NCI-H345 treated with DMSO at 0.1 percent for 48 hours (cell line): ENCODE results near the gene FKBP9.
A peak's percentile ranks its signal among the peaks of the same experiment; 100 is the strongest.
"Not testable (repeated sequence)": the region's sequence is repeated elsewhere in the genome, so short reads cannot be mapped to it uniquely, and the experiment has no call there.

Source experiments
- DNase-seq: peaks from one replicate; lab custom pipeline; 2025; ENCODE audit not compliant: unreplicated experiment; lab: John Stamatoyannopoulos, UW

The FKBP9 gene

DNA sequence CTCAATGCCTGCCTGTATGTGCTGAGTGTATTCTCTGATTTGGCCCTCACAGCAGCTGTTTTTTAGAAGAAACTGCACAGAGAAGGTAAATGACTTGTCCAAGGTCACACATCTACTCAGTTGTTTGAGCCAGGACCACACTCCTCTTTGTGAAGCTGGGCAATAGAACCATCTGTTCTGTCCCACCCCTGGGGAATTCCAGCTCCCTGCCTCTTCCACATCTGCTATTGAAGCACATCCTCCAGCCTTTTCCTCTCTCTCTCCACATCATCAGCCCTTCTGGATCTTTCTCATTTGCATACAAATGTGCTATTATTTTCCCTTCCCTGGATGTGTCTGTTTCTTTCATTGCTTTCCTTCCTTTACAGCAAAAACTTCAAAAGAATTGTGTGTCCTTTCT, 45.9 kb downstream of the FKBP9 start:
- DNase-seq: not testable (repeated sequence)

DNA sequence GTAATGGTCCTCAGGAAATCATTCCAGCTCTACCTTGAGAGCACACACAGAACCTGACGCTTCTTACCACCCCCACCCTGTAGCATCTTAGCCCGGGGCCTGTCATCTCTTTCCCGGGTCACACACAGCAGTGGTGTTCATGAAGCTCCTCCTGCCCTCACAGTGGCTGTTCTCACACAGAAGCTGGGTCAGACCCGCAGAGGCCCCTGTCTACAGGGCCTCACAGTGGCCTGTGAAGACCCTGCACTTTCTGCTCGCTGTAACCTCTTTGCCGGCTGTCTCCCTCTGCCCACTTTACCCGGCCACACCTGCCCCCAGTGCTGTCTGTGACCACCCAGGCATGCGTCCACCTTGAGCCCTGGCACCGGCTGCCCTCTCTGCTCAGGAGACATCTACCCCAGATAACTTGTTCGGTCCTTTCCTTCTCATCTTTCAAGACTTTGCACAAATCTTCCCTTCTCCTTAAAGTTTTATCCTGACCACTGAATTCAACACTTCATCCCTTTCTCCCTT, 46.9 kb downstream of the FKBP9 start:
- not testable (repeated sequence) for DNase-seq

DNA sequence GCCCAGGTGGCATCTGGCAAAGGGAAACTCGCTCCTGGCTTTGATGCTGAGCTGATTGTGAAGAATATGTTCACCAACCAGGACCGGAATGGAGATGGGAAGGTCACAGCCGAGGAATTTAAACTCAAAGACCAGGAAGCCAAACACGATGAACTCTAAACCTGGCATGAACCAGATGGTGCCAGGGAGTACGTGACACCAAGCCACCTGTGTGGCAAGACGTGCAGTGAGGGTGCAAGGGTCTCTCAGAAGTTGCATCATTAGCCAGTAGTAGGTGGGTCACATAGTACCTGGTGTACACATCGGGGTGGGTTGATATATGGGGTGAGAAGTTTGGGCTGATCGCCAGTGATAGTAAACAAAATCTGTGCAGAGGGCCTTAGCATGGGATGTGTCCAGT, 48.0 kb downstream of the FKBP9 start:
- DNase-seq: not testable (repeated sequence)

DNA sequence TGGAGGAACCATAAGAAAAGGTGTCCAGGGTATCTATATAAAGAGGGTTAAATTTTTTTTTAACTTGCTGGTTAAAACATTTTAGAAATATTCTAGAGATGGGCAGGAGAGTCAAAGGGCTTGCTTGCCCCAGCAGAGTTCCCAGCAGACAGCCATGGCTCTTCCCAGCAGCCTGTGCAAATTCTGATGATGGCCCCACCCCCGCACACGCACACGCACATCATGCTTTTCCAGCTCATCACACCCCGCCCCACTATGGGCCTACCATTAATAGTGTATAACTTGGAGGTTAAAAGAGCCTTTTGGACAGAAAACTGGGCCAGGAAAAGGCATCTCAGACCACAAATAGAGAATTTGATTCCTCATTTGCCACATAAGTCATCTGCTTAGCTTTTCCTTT, 48.5 kb downstream of the FKBP9 start:
- DNase-seq: not testable (repeated sequence)

DNA sequence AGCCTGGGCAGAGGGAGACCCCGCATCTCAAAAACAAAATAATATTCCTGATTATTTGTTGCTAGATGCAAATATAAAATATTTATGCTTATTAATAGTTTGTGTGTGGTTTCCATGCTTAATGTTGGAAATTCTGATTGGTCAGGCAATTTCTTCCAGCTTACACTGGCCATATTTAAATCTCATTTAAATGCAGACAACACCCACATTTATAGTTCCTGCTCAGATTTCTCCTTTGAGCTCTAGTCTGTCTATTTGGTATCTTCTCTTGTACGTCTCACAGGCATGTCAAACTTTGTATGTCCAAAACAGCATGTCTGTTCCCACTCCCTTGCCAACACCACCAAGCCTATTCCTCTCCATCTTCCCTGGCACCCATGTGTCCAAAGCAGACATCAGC, 52.5 kb downstream of the FKBP9 start:
- DNase-seq: no peak

DNA sequence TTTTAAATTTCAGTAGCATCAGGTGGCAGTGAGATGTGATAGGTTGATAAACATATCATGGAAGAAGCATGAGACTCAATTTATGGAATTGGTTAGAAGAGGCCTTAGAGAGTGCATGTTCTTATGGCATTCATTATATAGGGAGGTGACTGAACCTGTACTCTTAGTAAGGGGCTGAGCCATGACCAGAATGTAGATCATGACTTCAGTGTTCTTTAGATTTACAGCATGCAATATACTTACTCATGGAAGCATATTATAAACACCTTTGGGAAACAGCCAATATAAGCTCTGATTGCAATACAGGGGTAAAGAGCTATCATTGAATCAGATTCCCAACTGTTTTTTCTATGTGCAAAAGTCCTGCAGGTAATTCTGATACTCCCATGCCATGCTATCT, 55.1 kb downstream of the FKBP9 start:
- DNase-seq: no peak

DNA sequence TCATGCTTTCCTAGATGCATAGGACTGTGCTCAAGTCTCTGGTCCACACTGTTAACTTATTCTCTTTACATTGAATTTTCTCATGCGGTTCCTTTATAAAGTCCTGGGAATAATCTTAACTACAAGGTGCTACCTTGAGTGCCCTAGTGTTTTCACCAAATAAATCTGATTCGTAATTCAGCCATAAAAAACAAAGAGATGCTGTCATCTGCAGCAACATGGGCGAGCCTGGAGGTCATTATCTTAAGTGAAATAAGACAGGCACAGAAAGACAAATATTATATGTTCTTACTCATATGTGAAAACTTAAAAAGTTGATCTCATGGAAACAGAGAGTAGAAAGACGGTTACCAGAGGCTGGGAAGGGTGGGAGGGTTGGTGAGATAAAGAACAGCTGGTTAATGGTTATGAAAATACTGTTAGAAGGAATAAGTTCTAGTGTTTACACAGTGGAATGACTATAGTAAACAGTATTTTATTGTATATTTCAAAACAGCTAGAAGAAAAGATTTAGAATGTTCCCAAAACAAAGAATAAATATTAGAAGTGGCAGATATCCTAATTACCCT, 67.0 kb downstream of the FKBP9 start:
- no peak for DNase-seq

DNA sequence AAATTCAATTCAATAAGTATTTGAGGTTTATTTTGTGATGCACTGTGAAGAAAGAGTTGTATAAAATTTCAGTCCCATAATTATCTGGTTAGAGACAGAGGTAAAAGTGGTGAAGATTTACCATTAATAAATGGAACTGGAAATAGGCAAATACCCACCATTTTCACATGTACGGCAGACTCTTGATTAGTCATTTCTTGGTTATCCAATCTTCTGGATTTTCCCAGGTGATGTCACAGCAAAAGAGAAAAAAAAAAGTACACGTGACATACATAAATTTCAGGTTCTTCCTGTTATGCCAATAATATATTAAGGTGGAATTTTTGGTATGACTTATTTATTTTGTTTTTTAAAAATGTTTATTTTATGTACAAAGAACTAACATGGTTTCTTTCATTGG, 78.5 kb downstream of the FKBP9 start:
- no peak for DNase-seq

DNA sequence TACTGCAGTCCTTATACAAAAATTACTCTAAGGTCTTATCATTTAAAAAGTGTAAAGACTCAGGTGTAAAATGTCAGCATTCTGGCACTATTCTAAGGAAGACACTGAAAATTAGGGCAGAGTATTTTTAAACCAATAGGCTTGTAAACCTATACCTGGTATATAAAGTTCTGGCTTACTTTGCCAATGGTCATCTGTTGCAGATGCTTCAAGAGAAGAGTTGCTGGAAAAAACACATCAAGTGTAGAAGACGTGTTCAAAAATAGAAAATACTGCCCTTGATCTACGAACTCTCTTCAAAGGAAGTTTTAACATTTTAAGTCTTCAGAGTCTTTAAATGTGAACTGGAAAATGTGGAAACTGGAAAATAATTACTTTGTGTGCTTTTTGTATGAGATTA, 81.4 kb downstream of the FKBP9 start:
- DNase-seq: no peak

DNA sequence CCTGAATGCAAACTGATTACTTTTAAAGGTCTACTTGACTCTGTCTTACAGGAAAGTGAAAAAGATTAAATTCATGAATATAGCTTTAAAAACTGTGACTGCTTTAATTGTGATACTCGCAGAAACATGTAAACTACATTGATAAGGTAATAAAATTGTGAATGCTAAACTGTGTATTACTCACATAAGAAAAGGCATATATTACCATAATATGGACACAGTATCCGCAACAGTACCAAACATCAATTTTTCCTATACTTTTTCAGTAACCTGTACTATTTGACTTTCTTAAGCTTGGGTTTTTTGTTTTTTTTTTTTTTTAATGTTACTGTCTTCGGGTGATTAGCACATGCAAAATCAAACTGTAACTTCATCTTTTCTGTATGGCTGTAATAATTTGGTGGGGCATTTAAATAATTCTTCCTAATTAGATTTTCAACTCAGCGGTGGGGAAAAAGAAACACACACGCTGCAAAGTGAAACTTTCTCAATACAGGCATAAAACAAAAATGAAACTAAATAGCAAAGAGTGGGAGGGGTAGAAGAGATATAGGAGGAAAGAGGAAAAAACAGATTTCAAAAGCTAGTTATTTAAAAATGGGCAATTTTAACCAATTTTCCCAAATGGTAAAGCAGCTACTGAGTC, 82.1 kb downstream of the FKBP9 start:
- no peak for DNase-seq

DNA sequence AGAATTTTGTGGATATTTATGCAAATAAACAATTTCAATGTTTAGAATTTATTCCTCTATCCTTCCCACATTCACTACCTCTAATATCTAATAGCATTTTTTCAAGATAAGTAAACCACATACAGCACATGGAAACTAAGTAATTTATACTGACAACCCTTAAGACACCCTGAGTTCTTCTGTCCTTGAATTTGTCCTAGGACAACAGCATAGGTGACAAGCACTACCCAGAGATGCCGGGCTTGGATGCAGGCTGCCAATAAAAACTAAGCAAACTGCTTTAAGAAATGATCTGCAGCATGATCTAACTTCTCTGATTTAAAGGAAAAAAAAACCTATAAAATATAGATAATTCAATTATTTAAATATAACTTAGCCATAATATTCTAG, 82.7 kb downstream of the FKBP9 start:
- DNase-seq: no peak

DNA sequence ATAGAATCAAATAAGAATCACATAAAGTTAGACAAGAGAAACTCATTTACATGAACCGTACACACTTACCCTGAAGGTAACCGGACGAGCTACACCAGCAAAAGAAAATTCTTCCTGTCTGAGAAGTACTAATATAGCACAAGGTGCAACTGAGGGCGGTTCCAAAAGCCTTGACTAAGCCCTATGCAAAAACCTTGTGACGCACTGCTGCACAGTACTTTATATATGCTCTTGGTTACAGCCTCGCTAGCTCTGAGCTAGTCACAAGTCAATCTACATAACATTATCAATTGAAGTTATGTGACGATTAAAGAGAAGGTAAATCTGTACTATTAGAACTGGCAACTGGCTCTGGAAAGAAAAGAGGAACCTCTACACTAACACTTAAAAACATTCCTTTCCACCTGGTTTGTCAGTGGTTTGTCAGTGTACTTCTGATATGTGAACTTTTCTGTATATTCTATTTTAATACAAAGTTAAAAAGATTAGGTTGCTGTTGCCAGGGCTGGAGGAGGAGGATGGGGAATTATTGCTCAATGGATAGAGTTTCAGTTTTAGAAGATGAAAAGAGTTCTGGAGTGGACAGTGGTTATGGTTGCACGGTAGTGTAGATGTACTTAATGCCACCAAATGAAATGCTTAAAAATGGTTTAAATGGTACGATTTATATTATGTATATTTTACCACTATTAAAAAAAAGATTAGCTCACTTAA, 83.7 kb downstream of the FKBP9 start:
- DNase-seq: no peak

DNA sequence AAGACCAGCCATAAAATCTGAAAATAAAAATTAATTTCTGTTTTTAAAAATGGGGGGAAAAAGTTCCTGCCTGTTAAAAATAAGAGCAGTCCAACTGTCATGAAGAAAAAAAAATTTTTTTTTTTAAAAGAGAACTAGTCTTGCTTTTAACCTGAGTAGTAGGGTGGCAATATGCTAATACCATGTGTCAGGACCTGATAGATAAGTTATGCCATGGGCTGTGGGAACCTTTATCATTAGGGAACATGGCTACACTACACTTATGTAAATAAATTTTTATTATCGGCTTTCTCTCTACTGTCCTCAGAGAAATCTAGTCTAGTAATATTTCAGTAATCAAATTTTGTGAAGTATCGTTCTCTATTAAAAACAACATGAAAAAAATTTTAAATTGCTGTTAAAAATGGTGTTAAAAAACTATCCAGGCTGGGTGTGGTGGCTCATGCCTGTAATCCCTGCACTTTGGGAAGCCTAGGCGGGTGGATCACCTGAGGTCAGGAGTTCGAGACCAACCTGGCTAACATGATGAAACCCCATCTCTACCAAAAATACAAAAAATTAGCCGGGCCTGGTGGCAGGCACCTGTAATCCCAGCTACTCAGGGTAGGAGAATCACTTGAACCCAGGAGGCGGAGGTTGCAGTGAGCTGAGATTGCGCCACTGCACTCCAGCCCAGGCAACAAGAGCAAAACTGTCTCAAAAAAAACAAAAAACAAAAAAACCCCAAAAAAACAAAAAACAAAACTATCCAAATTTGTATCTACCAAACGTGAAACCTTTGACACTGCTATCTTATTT, 84.6 kb downstream of the FKBP9 start:
- no peak for DNase-seq

DNA sequence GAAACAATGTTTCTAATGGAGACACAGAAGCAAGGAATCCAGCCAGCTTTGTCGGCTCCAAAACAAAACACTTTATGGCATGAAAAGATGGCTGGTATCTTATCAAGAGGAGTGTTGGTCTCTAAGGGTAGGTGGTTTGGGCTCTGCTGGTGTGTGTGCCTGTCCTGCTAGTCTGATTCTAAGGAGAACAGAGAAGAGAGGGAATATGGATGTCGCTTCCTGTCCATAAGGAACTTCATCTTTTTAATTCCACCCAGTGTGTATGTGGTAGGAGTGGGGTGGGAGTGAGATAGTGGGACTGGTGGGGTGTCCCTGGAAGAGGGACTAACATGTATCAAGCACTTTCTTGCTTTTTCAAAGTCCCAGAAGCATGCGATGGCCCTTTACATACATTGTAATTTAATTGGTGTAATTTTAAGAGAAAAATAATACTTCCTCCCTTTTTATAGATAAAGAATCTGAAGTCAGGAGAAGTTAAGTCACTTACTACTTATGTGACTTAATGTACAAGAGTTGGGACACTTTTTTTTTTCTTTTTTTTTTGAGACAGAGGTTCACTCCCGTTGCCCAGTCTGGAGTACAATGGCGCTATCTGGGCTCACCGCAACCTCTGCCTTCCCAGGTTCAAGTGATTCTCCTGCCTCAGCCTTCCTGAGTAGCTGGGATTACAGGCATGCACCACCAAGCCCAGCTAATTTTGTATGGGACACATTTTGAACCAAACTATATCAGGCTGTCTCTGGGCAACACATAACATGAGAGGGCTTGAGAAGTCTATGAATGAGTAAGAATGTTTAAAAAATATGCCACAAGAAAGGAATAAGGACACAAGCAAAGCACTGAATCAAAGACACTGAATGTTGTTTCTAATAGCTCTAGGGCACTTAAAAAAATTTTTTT, 86.5 kb downstream of the FKBP9 start:
- no peak for DNase-seq

DNA sequence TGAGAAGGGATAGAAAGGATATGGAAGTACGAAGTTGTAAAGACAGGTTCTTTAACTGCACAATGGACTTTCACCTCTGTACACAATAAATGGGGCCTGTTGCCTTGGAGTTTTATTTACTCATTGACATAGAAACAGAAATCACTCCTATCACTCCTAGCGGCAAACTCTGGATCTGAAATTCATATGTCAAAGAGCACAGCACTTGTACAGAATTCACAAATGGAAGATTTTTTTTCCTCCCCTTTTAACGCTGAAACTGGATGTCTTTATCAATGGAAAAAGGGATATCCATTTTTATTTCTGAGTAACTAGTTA, 87.1 kb downstream of the FKBP9 start:
- no peak for DNase-seq

DNA sequence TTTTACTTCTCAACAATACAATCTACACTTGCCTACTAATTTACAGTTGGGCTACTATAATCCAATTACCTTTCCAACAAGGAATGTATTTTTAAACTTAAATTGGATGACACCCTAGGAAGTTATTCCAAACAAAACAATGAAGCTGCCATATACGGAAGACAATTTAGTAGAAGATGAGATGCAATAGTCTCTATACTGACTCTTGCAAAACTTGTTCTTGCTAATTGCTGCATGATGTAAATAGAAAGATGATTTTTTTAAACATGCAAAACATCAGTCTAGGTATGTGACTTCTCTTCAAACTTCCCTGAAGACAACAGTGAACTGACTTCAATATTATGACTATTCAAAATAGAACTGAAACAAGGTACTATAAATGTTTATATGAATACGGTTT, 87.7 kb downstream of the FKBP9 start:
- DNase-seq: no peak

DNA sequence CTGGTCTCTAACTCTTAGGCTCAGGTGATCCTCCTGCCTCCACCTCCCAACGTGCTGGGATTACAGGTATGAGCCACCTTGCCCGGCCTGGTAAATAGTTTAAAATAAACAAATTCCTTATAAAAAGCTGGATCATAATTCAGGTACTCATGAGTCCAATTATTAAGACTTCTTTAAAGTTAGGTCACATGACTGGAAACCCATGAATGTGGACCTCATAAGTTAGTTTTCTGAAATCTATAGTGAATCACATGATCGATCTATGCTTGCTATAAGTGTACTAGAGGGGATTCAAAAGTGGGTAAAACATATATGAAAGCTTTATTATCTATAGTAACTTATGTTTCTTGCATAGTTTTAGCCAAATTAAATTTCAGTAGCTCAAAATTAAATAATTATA, 91.0 kb downstream of the FKBP9 start:
- DNase-seq: no peak

DNA sequence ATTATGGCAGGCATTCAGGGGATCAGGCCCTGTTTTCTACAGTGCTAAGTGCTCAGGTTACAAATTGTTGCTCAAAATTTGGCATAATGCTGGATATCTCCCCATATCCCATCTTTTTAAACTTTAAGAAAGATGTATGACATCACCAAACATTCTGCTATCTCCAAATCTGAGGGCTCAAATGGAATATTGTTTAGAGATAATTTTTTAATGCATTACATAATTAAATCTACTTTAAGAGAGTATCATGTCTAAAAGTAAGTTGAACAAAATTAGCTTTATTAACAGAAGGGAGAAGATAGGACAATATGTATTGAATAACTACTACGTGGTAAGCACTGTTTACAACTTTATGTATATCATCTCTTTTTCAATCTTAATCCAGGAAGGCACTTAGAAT, 91.5 kb downstream of the FKBP9 start:
- DNase-seq: no peak

DNA sequence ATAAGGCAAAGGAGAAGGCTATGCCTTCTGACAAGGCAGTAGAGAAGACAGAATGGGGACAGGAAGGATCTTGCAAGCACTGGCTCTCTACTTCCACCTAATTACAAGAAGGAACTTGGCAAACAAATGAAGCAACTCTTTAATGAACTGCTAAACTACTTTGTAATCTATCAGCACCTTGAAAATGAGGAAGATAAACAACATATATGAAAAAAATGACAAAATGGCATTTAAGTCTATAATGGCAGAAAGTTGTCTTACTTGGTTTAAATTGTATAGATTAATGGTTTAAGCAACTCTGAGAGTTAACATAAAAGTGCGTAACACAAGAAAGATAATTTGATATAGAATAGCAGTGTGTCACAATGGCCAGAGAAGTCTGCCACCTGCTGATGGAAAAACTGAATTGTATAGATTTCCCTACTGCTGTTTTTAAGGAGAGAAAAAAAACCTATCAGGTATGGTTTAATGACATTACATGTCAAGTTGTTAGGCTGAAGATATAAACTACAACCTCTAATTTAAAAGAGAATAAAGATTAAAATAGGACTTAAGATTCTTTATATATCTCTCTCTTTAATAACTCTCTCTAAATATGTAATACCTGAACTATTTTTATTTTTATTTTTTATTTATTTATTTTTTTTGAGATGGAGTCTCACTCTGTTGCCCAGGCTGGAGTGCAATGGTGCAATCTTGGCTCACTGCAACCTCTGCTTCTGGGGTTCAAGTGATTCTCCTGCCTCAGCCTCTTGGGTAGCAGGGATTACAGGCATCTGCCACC, 93.5 kb downstream of the FKBP9 start:
- peak; percentile 46 for DNase-seq

DNA sequence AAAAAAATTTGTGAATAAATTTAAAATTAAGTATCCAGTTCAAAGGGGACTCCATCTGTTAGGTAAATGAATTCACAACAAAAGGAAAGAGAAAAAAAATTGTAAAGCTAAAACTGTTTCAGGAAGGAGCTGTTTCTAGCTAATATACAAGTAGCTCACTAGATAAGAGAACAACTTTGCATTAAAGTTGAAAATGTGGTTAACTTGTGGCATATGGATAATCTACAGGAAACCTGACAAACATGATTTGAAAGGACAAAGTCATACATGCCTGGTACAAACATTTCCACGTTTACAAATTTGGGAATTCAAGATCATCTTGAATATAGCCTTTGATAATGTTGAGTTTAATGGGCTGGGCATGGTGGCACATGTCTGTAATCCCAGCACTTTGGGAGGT, 96.5 kb downstream of the FKBP9 start:
- DNase-seq: no peak
